ENCODE data around the gene KYAT1.
"Not testable (repeated sequence)": the region's sequence is repeated elsewhere in the genome, so short reads cannot be mapped to it uniquely, and the experiment has no call there.

KYAT1 gene

GRCh38 chr9:128845186-128845931, 36.4 kb downstream of the KYAT1 start:
- no peak overlapping the region for H3K4me3 ChIP-seq (replicated peaks; ENCODE audit: low read depth, low read length)
- no peaks in the 10 kb centered on the region for H3K27me3 ChIP-seq (replicated peaks; ENCODE audit: control insufficient read depth, insufficient read depth, low read length)
- no peaks in the 10 kb centered on the region for H3K36me3 ChIP-seq (ENCODE audit: control insufficient read depth, insufficient read depth, low read length)
- TF ChIP-seq, protein P1, sequence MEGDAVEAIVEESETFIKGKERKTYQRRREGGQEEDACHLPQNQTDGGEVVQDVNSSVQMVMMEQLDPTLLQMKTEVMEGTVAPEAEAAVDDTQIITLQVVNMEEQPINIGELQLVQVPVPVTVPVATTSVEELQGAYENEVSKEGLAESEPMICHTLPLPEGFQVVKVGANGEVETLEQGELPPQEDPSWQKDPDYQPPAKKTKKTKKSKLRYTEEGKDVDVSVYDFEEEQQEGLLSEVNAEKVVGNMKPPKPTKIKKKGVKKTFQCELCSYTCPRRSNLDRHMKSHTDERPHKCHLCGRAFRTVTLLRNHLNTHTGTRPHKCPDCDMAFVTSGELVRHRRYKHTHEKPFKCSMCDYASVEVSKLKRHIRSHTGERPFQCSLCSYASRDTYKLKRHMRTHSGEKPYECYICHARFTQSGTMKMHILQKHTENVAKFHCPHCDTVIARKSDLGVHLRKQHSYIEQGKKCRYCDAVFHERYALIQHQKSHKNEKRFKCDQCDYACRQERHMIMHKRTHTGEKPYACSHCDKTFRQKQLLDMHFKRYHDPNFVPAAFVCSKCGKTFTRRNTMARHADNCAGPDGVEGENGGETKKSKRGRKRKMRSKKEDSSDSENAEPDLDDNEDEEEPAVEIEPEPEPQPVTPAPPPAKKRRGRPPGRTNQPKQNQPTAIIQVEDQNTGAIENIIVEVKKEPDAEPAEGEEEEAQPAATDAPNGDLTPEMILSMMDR (IDR thresholded peaks at IDR 0.05; ENCODE audit: insufficient read depth, low read length, poor library complexity, severe bottlenecking) = no peak
- no peak for DNase-seq (ENCODE audit: extremely low read depth, insufficient read length)

GRCh38 chr9:128843171-128843570, 38.6 kb downstream of the KYAT1 start:
- not testable (repeated sequence) for H3K27me3 ChIP-seq (replicated peaks; ENCODE audit: control insufficient read depth, insufficient read depth, low read length); H3K4me3 ChIP-seq (replicated peaks; ENCODE audit: low read depth, low read length); H3K36me3 ChIP-seq (ENCODE audit: control insufficient read depth, insufficient read depth, low read length); DNase-seq (ENCODE audit: extremely low read depth, insufficient read length)

DNA sequence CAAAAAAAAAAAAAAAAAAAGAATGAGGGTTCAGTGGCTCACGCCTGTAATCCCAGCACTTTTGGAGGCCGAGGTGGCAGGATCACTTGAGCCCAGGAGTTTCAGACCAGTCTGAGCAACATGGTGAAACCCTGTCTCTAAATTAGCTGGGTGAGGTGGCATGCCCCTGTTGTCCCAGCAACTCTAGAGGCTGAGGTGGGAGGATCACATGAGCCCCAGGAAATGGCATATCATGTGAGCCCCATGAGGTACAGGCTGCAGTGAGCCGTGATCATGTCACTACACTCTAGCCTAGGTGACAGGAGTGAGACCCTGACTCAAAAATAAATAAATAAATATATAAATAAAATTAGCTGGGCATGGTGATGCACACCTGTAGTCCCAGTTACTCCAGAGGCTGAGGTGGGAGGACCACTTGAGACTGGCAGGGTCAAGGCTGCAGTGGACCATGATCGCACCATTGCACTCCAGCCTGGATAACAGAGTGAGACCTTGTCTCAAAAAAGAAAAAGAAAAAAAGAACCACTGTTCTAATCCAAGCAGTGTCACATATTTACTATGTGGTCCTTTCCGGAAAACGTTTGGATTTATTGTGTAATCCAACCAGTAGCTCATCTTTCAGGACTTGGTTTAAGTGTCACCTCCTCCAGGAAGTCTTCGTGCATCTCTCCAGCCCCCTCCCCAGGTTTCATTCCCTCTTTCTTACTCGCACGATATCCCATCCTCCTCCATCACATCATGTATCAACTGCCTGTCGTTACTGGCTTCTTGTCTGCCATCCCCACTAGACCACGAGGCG, 39.9 kb downstream of the KYAT1 start:
- Histone ChIP-seq H3K27me3 (replicated peaks; ENCODE audit: control insufficient read depth, insufficient read depth, low read length) (no peaks in the 10 kb centered on the region), H3K4me3 (replicated peaks; ENCODE audit: low read depth, low read length) (no peak overlapping the region), H3K36me3 (ENCODE audit: control insufficient read depth, insufficient read depth, low read length) (no peaks in the 10 kb centered on the region; the same call in 1 of the 2 replicates)
- TF ChIP-seq, protein P1 (IDR thresholded peaks at IDR 0.05; ENCODE audit: insufficient read depth, low read length, poor library complexity, severe bottlenecking) = no peak
- no peak for DNase-seq (ENCODE audit: extremely low read depth, insufficient read length)

DNA sequence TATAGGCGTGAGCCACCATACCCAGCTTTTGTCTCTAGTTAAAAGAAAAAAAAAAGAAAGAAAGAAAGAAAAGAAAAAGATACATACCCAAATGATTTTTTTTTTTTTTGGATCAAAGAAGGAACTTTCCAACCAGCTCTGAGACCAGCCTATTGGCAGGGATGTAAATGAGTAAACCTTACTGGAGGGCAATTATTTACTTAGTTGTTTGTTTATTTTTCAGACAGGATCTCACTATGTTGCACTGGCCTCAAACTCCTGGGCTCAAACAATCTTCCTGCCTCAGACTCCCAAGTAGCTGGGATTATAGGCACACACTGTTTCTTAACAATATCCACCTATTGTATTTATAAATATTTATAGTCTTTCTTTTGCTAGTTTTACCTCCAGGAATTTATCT, 41.2 kb downstream of the KYAT1 start:
- no peak for DNase-seq (ENCODE audit: extremely low read depth, insufficient read length)
- Histone ChIP-seq H3K27me3 (replicated peaks; ENCODE audit: control insufficient read depth, insufficient read depth, low read length) (no peaks in the 10 kb centered on the region), H3K36me3 (ENCODE audit: control insufficient read depth, insufficient read depth, low read length) (no peaks in the 10 kb centered on the region; the same call in 1 of the 2 replicates), H3K4me3 (replicated peaks; ENCODE audit: low read depth, low read length) (no peak overlapping the region)
- TF ChIP-seq, protein P1 (IDR thresholded peaks at IDR 0.05; ENCODE audit: insufficient read depth, low read length, poor library complexity, severe bottlenecking) = no peak

DNA sequence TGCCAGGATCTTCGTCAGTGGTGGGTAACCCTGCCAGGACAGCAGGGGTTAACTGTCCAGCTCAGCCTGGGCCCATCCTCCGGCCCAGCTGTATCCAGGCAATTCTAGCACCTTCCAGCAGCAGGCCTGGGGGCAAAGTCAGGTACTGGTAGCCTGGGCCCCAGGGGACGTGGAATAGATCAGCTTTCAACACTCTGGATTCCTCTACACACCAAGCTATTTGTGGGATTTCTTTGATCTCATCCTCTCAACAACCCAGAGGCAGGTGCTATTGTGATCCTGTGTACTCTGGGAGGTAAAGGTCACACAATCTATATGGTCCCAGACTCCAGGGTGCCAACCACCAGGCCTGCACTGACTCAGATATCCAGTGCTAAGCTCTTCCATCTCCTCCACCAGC, 43.4 kb downstream of the KYAT1 start:
- TF ChIP-seq, protein P1 (IDR thresholded peaks at IDR 0.05; ENCODE audit: insufficient read depth, low read length, poor library complexity, severe bottlenecking) = no peak
- peaks cover 1% of the 10 kb centered on the region for H3K36me3 ChIP-seq (ENCODE audit: control insufficient read depth, insufficient read depth, low read length)
- H3K27me3 ChIP-seq (replicated peaks; ENCODE audit: control insufficient read depth, insufficient read depth, low read length) = no peaks in the 10 kb centered on the region
- no peak for DNase-seq (ENCODE audit: extremely low read depth, insufficient read length)
- H3K4me3 ChIP-seq (replicated peaks; ENCODE audit: low read depth, low read length) = no peak overlapping the region

DNA sequence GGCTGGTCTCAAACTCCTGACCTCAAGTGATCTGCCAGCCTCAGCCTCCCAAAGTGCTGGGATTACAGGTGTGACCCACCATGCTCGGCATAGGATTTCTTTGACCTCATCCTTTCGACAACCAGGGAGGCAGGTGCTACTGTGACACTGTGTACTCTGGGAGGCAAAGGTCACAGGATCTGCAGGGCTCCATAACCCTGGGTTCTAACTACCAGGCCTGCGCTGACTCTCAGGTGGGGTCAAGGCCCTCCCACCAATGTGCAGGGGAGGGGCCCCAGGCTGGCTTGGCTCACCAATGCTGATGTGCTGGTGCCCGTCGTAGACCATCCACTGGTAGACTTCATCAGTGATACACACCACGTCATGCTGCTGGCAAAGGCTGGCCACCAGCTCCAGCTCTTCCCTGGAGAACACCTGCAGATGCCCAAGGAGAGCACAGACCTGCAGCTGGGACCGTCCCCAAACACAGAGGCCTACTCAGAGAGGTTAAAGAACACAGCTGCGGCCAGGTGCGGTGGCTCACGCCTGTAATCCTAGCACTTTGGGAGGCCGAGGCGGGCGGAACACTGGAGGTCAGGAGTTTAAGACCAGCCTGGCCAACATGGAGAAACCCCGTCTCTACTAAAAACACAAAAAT, 45.1 kb downstream of the KYAT1 start:
- Histone ChIP-seq H3K4me3 (replicated peaks; ENCODE audit: low read depth, low read length) (no peak overlapping the region), H3K36me3 (ENCODE audit: control insufficient read depth, insufficient read depth, low read length) (peaks cover 1% of the 10 kb centered on the region), H3K27me3 (replicated peaks; ENCODE audit: control insufficient read depth, insufficient read depth, low read length) (no peaks in the 10 kb centered on the region)
- no peak for DNase-seq (ENCODE audit: extremely low read depth, insufficient read length)
- TF ChIP-seq, protein P1 (IDR thresholded peaks at IDR 0.05; ENCODE audit: insufficient read depth, low read length, poor library complexity, severe bottlenecking) = no peak
